Breast epithelium (tissue), 3 donors: ENCODE measurements around the gene GH2.
"Not testable (repeated sequence)": the region's sequence is repeated elsewhere in the genome, so short reads cannot be mapped to it uniquely, and the experiment has no call there.

Experiments used
- POLR2A ChIP-seq: fragments of 450-650 bp; IDR thresholded peaks from one replicate; pipeline ENCODE4 v1.6.1; 2016; ENCODE audit warnings: antibody characterized with exemption, mild to moderate bottlenecking, moderate library complexity
- TF ChIP-seq, protein P1 (sequence below), 3 donors: fragments of 450-650 bp; IDR thresholded peaks; one replicate each; pipeline ENCODE4 v1.5.1; 2016 to 2017; ENCODE audit warnings: antibody characterized with exemption in 3 of 3, mild to moderate bottlenecking in 3 of 3, moderate library complexity in 3 of 3

DNA sequence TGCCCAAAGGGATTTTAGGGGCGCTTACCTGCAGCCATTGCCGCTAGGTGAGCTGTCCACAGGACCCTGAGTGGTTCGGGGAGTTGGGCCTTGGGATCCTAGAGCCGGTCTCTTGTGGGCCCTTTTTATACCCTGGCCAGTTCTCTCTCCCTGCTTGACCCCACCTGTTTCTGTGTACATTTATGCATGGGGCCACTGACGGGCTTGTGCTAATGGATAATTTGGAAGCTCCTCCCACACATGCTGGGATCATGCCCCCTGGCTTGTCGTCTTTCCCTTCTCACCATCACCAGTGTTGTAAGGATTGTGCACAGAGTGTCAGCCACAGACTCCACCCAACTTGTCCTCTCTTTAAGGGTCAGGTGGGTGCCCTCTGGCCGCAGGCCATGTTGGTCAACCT is 8.2 kb downstream of the GH2 start, which contains the start of gene CSH2:
- TF ChIP-seq, protein P1, sequence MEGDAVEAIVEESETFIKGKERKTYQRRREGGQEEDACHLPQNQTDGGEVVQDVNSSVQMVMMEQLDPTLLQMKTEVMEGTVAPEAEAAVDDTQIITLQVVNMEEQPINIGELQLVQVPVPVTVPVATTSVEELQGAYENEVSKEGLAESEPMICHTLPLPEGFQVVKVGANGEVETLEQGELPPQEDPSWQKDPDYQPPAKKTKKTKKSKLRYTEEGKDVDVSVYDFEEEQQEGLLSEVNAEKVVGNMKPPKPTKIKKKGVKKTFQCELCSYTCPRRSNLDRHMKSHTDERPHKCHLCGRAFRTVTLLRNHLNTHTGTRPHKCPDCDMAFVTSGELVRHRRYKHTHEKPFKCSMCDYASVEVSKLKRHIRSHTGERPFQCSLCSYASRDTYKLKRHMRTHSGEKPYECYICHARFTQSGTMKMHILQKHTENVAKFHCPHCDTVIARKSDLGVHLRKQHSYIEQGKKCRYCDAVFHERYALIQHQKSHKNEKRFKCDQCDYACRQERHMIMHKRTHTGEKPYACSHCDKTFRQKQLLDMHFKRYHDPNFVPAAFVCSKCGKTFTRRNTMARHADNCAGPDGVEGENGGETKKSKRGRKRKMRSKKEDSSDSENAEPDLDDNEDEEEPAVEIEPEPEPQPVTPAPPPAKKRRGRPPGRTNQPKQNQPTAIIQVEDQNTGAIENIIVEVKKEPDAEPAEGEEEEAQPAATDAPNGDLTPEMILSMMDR (IDR thresholded peaks at IDR 0.05): not testable (repeated sequence)
- not testable (repeated sequence) for TF ChIP-seq POLR2A
